ENCODE data around the gene DOHH. TPM values are rescaled to one million over a fixed set of nuclear protein-coding genes. Genes with fewer than 3 reads are reported as not detected.

Gene DOHH
- total and polyA plus RNA-seq, 9 of the 15 experiments (the other 6 are each of a cell fraction or from before 2014, with no cell fraction given): 0.14 to 47.2 (median 5.1) TPM

GRCh38 chr19:3503036-3503572 is 2.6 kb upstream of the DOHH start (continued):
- TF ChIP-seq TFAP4 (CRISPR knock-in tag; IDR thresholded peaks at IDR 0.05; ENCODE audit: borderline replicate concordance) (peak; percentile 30), NFIC (IDR thresholded peaks at IDR 0.05) (peak; percentile 87), MTA1 (IDR thresholded peaks at IDR 0.05; ENCODE audit: borderline replicate concordance) (0 out of 2 replicates have a peak, but pooled peaks have one; percentile 18), PYGO2 (tag; IDR thresholded peaks at IDR 0.05) (no peak), PBX2 (CRISPR knock-in tag; IDR thresholded peaks at IDR 0.05; ENCODE audit: low read depth) (no peak), PBX2 (tag; conservative IDR thresholded peaks at IDR 0.05; ENCODE audit: low read depth) (no peak), MAFK (IDR thresholded peaks at IDR 0.05; ENCODE audit: low read length) (peak; percentile 68), NFE2 (IDR thresholded peaks at IDR 0.05; ENCODE audit: low read depth) (0 out of 2 replicates have a peak, but pooled peaks have one; percentile 30), CREB3 (tag; conservative IDR thresholded peaks at IDR 0.05; ENCODE audit: low read depth) (0 out of 2 replicates have a peak, but pooled peaks have one; percentile 33), NCOA4 (IDR thresholded peaks at IDR 0.05; ENCODE audit: partially characterized antibody) (no peak), MYNN (IDR thresholded peaks at IDR 0.05) (no peak), MYNN (CRISPR knock-in tag; IDR thresholded peaks at IDR 0.05) (no peak), CTBP1 (IDR thresholded peaks at IDR 0.05; ENCODE audit: borderline replicate concordance) (peak; percentile 97), TRIM28 (IDR thresholded peaks at IDR 0.05) (no peak), ZC3H4 (CRISPR knock-in tag; IDR thresholded peaks at IDR 0.05; ENCODE audit: borderline replicate concordance) (no peak)
